Tibial nerve (tissue), 4 donors: ENCODE data around the gene ASS1. TPM values are rescaled to one million over a fixed set of nuclear protein-coding genes. Genes with fewer than 3 reads are reported as not detected.

Source experiments
- DNase-seq, 2 donors: peaks; one replicate each; pipeline ENCODE4 v3.0.0-alpha.2; 2019; ENCODE audit warnings: low spot score in 2 of 2
- H3K27ac ChIP-seq, 4 donors: fragments of 200-600 bp; sonication (generic) in 3 of 4; one replicate each; pipeline ENCODE4 v1.5.1; 2017 to 2019; ENCODE audit warnings: mild to moderate bottlenecking in 1 of 4
- H3K27me3 ChIP-seq, 2 donors: fragments of 200-600 bp; sonication (generic) in 1 of 2; one replicate each; pipeline versions ENCODE4 v1.5.1 to v1.6.0; 2017 to 2019
- H3K36me3 ChIP-seq, 3 donors: fragments of 200-600 bp; sonication (generic); one replicate each; pipeline ENCODE4 v1.5.1; 2018 to 2019
- H3K4me1 ChIP-seq, 4 donors: fragments of 200-600 bp; sonication (generic) in 3 of 4; one replicate each; pipeline ENCODE4 v1.5.1; 2017 to 2019
- H3K4me3 ChIP-seq, 4 donors: fragments of 200-600 bp; sonication (generic) in 3 of 4; one replicate each; pipeline ENCODE4 v1.5.1; 2017 to 2019; ENCODE audit warnings: mild to moderate bottlenecking in 1 of 4, moderate library complexity in 1 of 4
- H3K9me3 ChIP-seq, 4 donors: fragments of 200-600 bp; sonication (generic) in 3 of 4; one replicate each; pipeline ENCODE4 v1.5.1; 2017 to 2019
- CTCF ChIP-seq, 5 experiments: fragments of 200-600 bp in 3 of 5; fragments of 450-650 bp in 2 of 5; sonication (generic) in 3 of 5; IDR thresholded peaks; one replicate each; pipeline ENCODE4 v1.5.1; 2016 to 2019; ENCODE audit warnings: antibody characterized with exemption in 5 of 5, mild to moderate bottlenecking in 3 of 5, moderate library complexity in 2 of 5
- EP300 ChIP-seq, 2 donors: sonication (generic); formaldehyde crosslinking; IDR thresholded peaks; one replicate each; pipeline ENCODE4 v1.6.1; 2017; ENCODE audit warnings: antibody characterized with exemption in 2 of 2, mild to moderate bottlenecking in 1 of 2
- POLR2A ChIP-seq, 2 donors: fragments of 450-650 bp; IDR thresholded peaks; one replicate each; pipeline ENCODE4 v1.6.1; 2017; ENCODE audit warnings: antibody characterized with exemption in 2 of 2, mild to moderate bottlenecking in 2 of 2, moderate library complexity in 2 of 2
- WGBS, 2 donors: methylation state at CpG; one replicate each; pipeline ENCODE4 v1.1.5; 2018; 5-methylcytosine and 5-hydroxymethylcytosine counted together
- total RNA-seq, 4 donors: library from RNA; depleted of rRNA; stranded (reverse); fragments of >200 nt; gene quantifications; one replicate each; pipeline ENCODE4 v1.1.0, GENCODE V29; 2016

Gene ASS1
- total RNA-seq, 4 donors from 2014 or later: 170 to 375 (median 297) TPM

DNA sequence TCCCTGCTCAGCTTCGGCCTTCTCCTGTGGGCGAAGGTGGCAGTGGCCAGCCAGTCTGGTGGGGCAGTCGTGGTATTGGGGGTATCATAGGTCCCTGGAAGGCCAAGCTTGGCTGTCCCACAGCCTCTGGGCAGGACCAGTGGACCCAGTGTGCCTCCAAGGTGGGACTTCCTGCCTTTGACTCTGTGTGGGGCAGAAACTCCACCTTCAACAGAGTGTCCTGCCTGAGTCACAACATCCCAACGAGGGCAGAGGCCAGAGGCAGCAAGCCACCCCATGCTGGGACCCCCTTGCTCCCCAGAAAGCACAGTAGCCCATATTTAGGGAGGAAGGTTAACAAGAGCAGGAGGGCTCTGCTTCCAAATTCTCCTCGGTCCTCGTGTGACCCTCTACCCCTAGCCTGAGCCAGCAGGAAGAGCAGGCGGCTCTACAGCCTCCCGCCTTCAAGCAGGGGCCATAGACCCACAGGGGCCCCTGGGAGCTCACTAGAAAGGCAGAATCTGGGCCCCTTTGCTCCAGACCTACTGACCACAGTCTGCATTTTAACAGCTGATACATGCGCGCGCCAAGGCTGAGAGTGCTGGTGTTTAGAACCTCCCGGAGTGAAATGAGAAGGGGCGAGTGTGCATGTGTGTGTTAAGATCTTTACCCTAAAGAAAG is 83.0 kb downstream of the ASS1 start:
- TF ChIP-seq CTCF (IDR thresholded peaks at IDR 0.05): no peak
- TF ChIP-seq POLR2A (IDR thresholded peaks at IDR 0.05): no peak
- TF ChIP-seq EP300 (IDR thresholded peaks at IDR 0.05): no peak
- Histone ChIP-seq H3K4me1 (no peaks in the 10 kb centered on the region), H3K27ac (no peak overlapping the region), H3K9me3 (no peaks in the 10 kb centered on the region), H3K36me3 (no peaks in the 10 kb centered on the region), H3K4me3 (no peak overlapping the region), H3K27me3 (peaks cover 0 to 52% of the 10 kb centered on the region in 2 donors)
- 52 to 64% methylated on average over 12 to 13 of the region's 13 CpGs for WGBS, 2 donors
- DNase-seq: no peak

GRCh38 chr9:130528674-130529073 is 83.9 kb downstream of the ASS1 start:
- WGBS, 2 donors: 66 to 72% methylated on average over 8 of the region's 8 CpGs
- H3K27ac ChIP-seq: no peak overlapping the region
- H3K36me3 ChIP-seq: no peaks in the 10 kb centered on the region
- no peak for TF ChIP-seq CTCF (IDR thresholded peaks at IDR 0.05)
- no peak overlapping the region for H3K4me3 ChIP-seq
- no peaks in the 10 kb centered on the region for H3K9me3 ChIP-seq
- H3K4me1 ChIP-seq: no peaks in the 10 kb centered on the region
- H3K27me3 ChIP-seq: peaks cover 0 to 59% of the 10 kb centered on the region in 2 donors
- no peak for DNase-seq

DNA sequence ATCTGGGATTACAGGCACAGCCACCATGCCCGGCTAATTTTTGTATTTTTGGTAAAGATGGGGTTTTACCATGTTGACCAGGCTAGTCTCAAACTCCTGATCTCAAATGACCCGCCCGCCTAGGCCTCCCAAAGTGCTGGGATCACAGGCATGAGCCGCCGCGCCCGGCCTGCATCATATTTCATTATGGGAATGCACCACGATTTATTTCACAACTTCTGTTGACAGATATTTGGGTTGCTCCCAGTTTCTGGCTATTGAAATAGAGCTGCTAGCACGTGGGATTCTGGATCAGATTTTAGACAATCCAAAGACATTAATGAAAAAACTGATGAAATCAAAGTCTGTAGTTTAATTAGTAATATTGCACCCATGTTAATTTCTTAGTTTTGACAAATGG is 86.2 kb downstream of the ASS1 start:
- DNase-seq: no peak
- Histone ChIP-seq H3K4me3 (no peak overlapping the region), H3K4me1 (peaks cover 0 to 7% (median 0%) of the 10 kb centered on the region in 4 donors), H3K9me3 (no peaks in the 10 kb centered on the region), H3K27ac (no peak overlapping the region), H3K27me3 (peaks cover 0 to 64% of the 10 kb centered on the region in 2 donors), H3K36me3 (no peaks in the 10 kb centered on the region)
- 41 to 50% methylated on average over 9 of the region's 9 CpGs for WGBS, 2 donors
- TF ChIP-seq CTCF (IDR thresholded peaks at IDR 0.05) (no peak), EP300 (IDR thresholded peaks at IDR 0.05) (no peak), POLR2A (IDR thresholded peaks at IDR 0.05) (no peak)

GRCh38 chr9:130531670-130532069 is 86.9 kb downstream of the ASS1 start:
- no peak overlapping the region for H3K27ac ChIP-seq
- peaks cover 0 to 64% of the 10 kb centered on the region in 2 donors for H3K27me3 ChIP-seq
- H3K4me3 ChIP-seq: no peak overlapping the region
- peaks cover 0 to 11% (median 0%) of the 10 kb centered on the region in 4 donors for H3K4me1 ChIP-seq
- 86 to 91% methylated on average over 8 of the region's 8 CpGs for WGBS, 2 donors
- no peak for DNase-seq
- no peaks in the 10 kb centered on the region for H3K36me3 ChIP-seq
- TF ChIP-seq POLR2A (IDR thresholded peaks at IDR 0.05) (no peak), EP300 (IDR thresholded peaks at IDR 0.05) (no peak), CTCF (IDR thresholded peaks at IDR 0.05) (no peak)
- no peaks in the 10 kb centered on the region for H3K9me3 ChIP-seq

DNA sequence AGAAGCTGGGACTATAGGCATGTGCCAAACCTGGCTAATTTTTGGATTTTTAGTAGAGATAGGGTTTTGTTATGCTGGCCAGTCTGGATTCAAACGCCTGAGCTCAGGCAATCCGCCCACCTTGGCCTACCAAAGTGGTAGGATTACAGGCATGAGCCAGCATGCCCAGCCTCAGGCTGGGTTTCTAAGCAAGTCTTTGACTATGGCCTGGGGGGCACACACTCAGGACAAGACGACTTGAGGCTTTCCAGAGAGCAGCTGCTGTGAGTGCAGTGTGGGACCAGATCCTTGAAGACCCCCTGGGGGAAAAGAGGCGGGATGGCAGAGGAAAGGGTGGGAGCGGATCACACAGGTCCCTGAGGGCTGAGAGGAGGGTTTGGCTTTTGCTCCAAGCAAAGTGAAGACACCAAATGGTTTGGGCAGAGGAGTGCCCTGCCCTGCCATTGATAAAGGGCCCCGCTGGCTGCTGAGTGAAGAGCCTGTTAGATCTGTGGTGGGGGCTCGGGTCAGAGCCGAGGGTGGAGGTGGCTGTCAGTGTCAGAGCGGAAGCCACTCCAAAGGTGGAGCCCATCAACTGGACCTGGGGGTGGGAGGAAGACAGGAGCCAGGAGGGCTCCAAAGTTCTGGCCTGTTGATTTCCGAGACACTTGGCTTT is 87.8 kb downstream of the ASS1 start:
- 80 to 81% methylated on average over 10 of the region's 10 CpGs for WGBS, 2 donors
- Histone ChIP-seq H3K36me3 (no peaks in the 10 kb centered on the region), H3K4me1 (peaks cover 0 to 16% (median 0%) of the 10 kb centered on the region in 4 donors), H3K4me3 (no peak overlapping the region), H3K27ac (no peak overlapping the region), H3K27me3 (peaks cover 0 to 64% of the 10 kb centered on the region in 2 donors), H3K9me3 (no peaks in the 10 kb centered on the region)
- TF ChIP-seq EP300 (IDR thresholded peaks at IDR 0.05) (no peak), POLR2A (IDR thresholded peaks at IDR 0.05) (no peak), CTCF (IDR thresholded peaks at IDR 0.05) (no peak)
- DNase-seq: no peak
